Right lobe of liver (tissue), 4 donors: ENCODE measurements around the gene C17orf113.

ENCODE experiments used
- CTCF ChIP-seq, 4 donors: fragments of 200-600 bp in 3 of 4; fragments of 450-650 bp in 1 of 4; IDR thresholded peaks; one replicate each; pipeline versions ENCODE4 v1.5.1 to v1.8.0; 2016 to 2022; ENCODE audit warnings: antibody characterized with exemption in 4 of 4, mild to moderate bottlenecking in 2 of 4
- POLR2A ChIP-seq: fragments of 450-650 bp; IDR thresholded peaks from one replicate; pipeline ENCODE4 v1.6.1; 2017; ENCODE audit warnings: antibody characterized with exemption, mild to moderate bottlenecking
- donor health status: DM: no; HTN: no; CAD: no.
- donor health status: DM: no; HTN: no; CAD: no.
- donor health status: DM: no; HTN: yes; CAD: no.

- TF ChIP-seq CTCF (IDR thresholded peaks at IDR 0.05) (no peak), POLR2A (no peak)
Measured at GRCh38 chr17:42055496-42055895, 5.1 kb upstream of the C17orf113 start.
